ENCODE measurements around the gene CRYZ. TPM values are rescaled to one million over a fixed set of nuclear protein-coding genes. Genes with fewer than 3 reads are reported as not detected.
"Not testable (repeated sequence)": the region's sequence is repeated elsewhere in the genome, so short reads cannot be mapped to it uniquely, and the experiment has no call there.

Gene CRYZ
- total and polyA plus RNA-seq, 5 donors: 22.2 to 51.1 (median 36.8) TPM

- WGBS: 84% methylated on average over 4 of the region's 4 CpGs
- Histone ChIP-seq H3K27me3 (ENCODE audit: control insufficient read depth, insufficient read depth) (no peaks in the 10 kb centered on the region), H3K9me3 (ENCODE audit: control insufficient read depth, low read length) (no peaks in the 10 kb centered on the region), H3K4me1 (ENCODE audit: control insufficient read depth, insufficient read depth, low read length) (no peaks in the 10 kb centered on the region), H3K4me3 (ENCODE audit: low read length) (no peak overlapping the region), H3K27ac (ENCODE audit: low read length) (no peak overlapping the region)
- DNase-seq (no peak), ATAC-seq (no peak)
- intact Hi-C loops (cut with DNase I): no loop called here
Observed at GRCh38 chr1:74763807-74764206, 31.0 kb upstream of the CRYZ start.

- H3K9me3 ChIP-seq (ENCODE audit: control insufficient read depth, low read length); ATAC-seq; intact Hi-C loops (cut with DNase I); H3K27ac ChIP-seq (ENCODE audit: low read length); H3K27me3 ChIP-seq (ENCODE audit: control insufficient read depth, insufficient read depth); DNase-seq; H3K4me1 ChIP-seq (ENCODE audit: control insufficient read depth, insufficient read depth, low read length); H3K4me3 ChIP-seq (ENCODE audit: low read length): not testable (repeated sequence)
- 97% methylated on average over 2 of the region's 2 CpGs for WGBS
Observed at GRCh38 chr1:74756650-74757049, 23.8 kb upstream of the CRYZ start.

GRCh38 chr1:74755475-74755874, 22.6 kb upstream of the CRYZ start:
- Histone ChIP-seq H3K9me3 (ENCODE audit: control insufficient read depth, low read length) (no peaks in the 10 kb centered on the region), H3K4me1 (ENCODE audit: control insufficient read depth, insufficient read depth, low read length) (no peaks in the 10 kb centered on the region), H3K4me3 (ENCODE audit: low read length) (no peak overlapping the region), H3K27ac (ENCODE audit: low read length) (no peak overlapping the region), H3K27me3 (ENCODE audit: control insufficient read depth, insufficient read depth) (no peaks in the 10 kb centered on the region)
- intact Hi-C loops (cut with DNase I): no loop called here
- no peak for DNase-seq
- ATAC-seq: no peak

- DNase-seq (no peak), ATAC-seq (no peak)
- no peaks in the 10 kb centered on the region for H3K9me3 ChIP-seq (ENCODE audit: control insufficient read depth, low read length)
- no peak overlapping the region for H3K27ac ChIP-seq (ENCODE audit: low read length)
- intact Hi-C loops (cut with DNase I): no loop called here
- no peak overlapping the region for H3K4me3 ChIP-seq (ENCODE audit: low read length)
- no peaks in the 10 kb centered on the region for H3K4me1 ChIP-seq (ENCODE audit: control insufficient read depth, insufficient read depth, low read length)
- 89% methylated on average over 2 of the region's 2 CpGs for whole genome bisulfite sequencing
- H3K27me3 ChIP-seq (ENCODE audit: control insufficient read depth, insufficient read depth): no peaks in the 10 kb centered on the region
Observed at GRCh38 chr1:74753104-74753503, 20.3 kb upstream of the CRYZ start.

GRCh38 chr1:74748960-74749359, 16.1 kb upstream of the CRYZ start:
- WGBS: 92% methylated on average over 1 of the region's 1 CpG

GRCh38 chr1:74745247-74745646, 12.4 kb upstream of the CRYZ start:
- H3K27ac ChIP-seq (ENCODE audit: low read length); H3K4me1 ChIP-seq (ENCODE audit: control insufficient read depth, insufficient read depth, low read length); intact Hi-C loops (cut with DNase I); DNase-seq; ATAC-seq; H3K9me3 ChIP-seq (ENCODE audit: control insufficient read depth, low read length); H3K27me3 ChIP-seq (ENCODE audit: control insufficient read depth, insufficient read depth); H3K4me3 ChIP-seq (ENCODE audit: low read length): not testable (repeated sequence)
- 97% methylated on average over 6 of the region's 6 CpGs for WGBS

More at GRCh38 chr1:74748960-74749359, 16.1 kb upstream of the CRYZ start:
- no peak for ATAC-seq
- H3K9me3 ChIP-seq (ENCODE audit: control insufficient read depth, low read length): no peaks in the 10 kb centered on the region
- H3K27me3 ChIP-seq (ENCODE audit: control insufficient read depth, insufficient read depth): no peaks in the 10 kb centered on the region
- no peak overlapping the region for H3K4me3 ChIP-seq (ENCODE audit: low read length)
- intact Hi-C loops (cut with DNase I): no loop called here
- H3K27ac ChIP-seq (ENCODE audit: low read length): no peak overlapping the region
- H3K4me1 ChIP-seq (ENCODE audit: control insufficient read depth, insufficient read depth, low read length): no peaks in the 10 kb centered on the region
- DNase-seq: no peak

- H3K4me1 ChIP-seq (ENCODE audit: control insufficient read depth, insufficient read depth, low read length); ATAC-seq; DNase-seq; H3K27me3 ChIP-seq (ENCODE audit: control insufficient read depth, insufficient read depth); H3K27ac ChIP-seq (ENCODE audit: low read length); H3K9me3 ChIP-seq (ENCODE audit: control insufficient read depth, low read length); H3K4me3 ChIP-seq (ENCODE audit: low read length); intact Hi-C loops (cut with DNase I): not testable (repeated sequence)
- 94% methylated on average over 13 of the region's 13 CpGs for WGBS
Observed at GRCh38 chr1:74740307-74740980, 7.6 kb upstream of the CRYZ start.

- Histone ChIP-seq H3K4me1 (ENCODE audit: control insufficient read depth, insufficient read depth, low read length) (no peaks in the 10 kb centered on the region), H3K27me3 (ENCODE audit: control insufficient read depth, insufficient read depth) (no peaks in the 10 kb centered on the region), H3K27ac (ENCODE audit: low read length) (no peak overlapping the region), H3K4me3 (ENCODE audit: low read length) (no peak overlapping the region), H3K9me3 (ENCODE audit: control insufficient read depth, low read length) (no peaks in the 10 kb centered on the region)
- DNase-seq (no peak), ATAC-seq (no peak)
- 95% methylated on average over 4 of the region's 4 CpGs for WGBS
- intact Hi-C loops (cut with DNase I): no loop called here
Observed at GRCh38 chr1:74737333-74737732, 4.5 kb upstream of the CRYZ start.

- intact Hi-C loops (cut with DNase I): no loop called here
- H3K27me3 ChIP-seq (ENCODE audit: control insufficient read depth, insufficient read depth): no peaks in the 10 kb centered on the region
- peaks cover 2% of the 10 kb centered on the region for H3K4me1 ChIP-seq (ENCODE audit: control insufficient read depth, insufficient read depth, low read length)
- WGBS: 21% methylated on average over 11 of the region's 11 CpGs
- H3K9me3 ChIP-seq (ENCODE audit: control insufficient read depth, low read length): no peaks in the 10 kb centered on the region
- H3K4me3 ChIP-seq (ENCODE audit: low read length): peak overlapping the region; percentile 79
- no peak for DNase-seq
- H3K27ac ChIP-seq (ENCODE audit: low read length): peak overlapping the region; percentile 92
- ATAC-seq: peak; percentile 71 to 79
Observed at GRCh38 chr1:74733604-74734484, 994 bp upstream of the CRYZ start.

- WGBS: 19% methylated on average over 17 of the region's 17 CpGs
- intact Hi-C loops (cut with DNase I); H3K4me1 ChIP-seq (ENCODE audit: control insufficient read depth, insufficient read depth, low read length); H3K27me3 ChIP-seq (ENCODE audit: control insufficient read depth, insufficient read depth); H3K9me3 ChIP-seq (ENCODE audit: control insufficient read depth, low read length): not testable (repeated sequence)
- peak overlapping the region; percentile 92 for H3K27ac ChIP-seq (ENCODE audit: low read length)
- peak overlapping the region; percentile 79 for H3K4me3 ChIP-seq (ENCODE audit: low read length)
- ATAC-seq: peak; percentile 45 to 53
- peak; percentile 15 to 55 (median 48) for DNase-seq
Observed at GRCh38 chr1:74732071-74732946, 541 bp downstream of the CRYZ start.

Measured in right cardiac atrium (tissue), 5 donors.